GM21367 (cell line): Measurements from ENCODE around the gene PDPK1.

Experiments used
- ATAC-seq: cut with Tn5 transposase; IDR thresholded peaks from one replicate; pipeline ENCODE4 v1.9.1; 2021; ENCODE audit not compliant: unreplicated experiment

Gene PDPK1

GRCh38 chr16:2507052-2507659 lies 30.7 kb upstream of the PDPK1 start:
- ATAC-seq, result peak; percentile 54

DNA sequence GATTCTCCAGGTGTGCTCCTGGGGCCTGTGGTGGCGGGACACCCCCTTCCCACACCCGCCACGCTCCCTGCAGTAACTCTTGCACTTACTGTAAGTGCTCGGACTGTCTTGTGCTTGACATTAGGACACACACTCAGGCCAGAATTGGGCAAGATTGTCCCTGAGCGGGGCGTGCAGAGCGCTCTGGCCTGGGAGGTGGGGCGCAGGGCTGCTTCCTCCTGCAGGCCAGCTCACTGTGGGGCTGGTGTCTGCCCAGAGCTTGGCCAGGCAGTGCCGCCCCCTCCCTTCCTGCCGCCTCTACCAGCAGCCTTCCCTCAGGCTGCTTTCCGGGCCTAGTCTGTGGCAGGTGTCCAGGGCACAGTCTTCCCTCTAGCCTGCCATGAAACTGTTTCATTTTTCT lies 30.2 kb upstream of the PDPK1 start:
- ATAC-seq, result no peak

DNA sequence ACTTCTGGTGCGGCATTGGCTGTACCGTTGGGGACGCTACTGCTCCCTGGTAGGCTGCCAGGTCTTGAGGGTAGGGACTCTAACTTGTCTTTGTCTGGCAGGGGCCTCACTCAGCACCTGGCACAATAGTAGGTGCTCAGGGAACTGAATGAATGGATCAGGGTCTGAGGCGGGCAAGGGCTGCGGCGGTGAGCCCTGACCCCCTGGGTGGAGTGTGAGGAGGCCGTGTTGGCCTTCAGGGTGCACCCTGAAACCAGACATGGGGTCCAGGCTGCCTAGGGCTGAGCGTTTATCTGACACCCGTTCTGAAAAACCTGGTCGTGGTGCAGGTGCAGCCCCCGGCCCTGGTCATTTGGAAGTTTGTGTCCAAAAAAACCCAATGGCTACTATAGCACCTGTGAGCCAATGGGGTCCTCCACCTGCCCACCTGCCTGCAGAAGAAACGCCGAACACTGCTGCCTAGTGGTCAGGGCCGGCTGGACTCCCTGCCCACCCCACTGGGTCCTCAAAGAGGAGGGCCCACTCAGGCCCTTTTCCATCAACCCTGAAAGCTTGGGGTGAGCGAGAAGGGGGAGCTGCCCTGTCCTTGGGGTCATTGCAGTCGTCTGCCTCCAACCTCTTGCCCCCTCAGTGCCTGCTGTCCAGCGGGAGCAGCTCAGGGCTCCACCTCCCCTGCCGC lies 29.0 kb upstream of the PDPK1 start:
- ATAC-seq, result no peak

DNA sequence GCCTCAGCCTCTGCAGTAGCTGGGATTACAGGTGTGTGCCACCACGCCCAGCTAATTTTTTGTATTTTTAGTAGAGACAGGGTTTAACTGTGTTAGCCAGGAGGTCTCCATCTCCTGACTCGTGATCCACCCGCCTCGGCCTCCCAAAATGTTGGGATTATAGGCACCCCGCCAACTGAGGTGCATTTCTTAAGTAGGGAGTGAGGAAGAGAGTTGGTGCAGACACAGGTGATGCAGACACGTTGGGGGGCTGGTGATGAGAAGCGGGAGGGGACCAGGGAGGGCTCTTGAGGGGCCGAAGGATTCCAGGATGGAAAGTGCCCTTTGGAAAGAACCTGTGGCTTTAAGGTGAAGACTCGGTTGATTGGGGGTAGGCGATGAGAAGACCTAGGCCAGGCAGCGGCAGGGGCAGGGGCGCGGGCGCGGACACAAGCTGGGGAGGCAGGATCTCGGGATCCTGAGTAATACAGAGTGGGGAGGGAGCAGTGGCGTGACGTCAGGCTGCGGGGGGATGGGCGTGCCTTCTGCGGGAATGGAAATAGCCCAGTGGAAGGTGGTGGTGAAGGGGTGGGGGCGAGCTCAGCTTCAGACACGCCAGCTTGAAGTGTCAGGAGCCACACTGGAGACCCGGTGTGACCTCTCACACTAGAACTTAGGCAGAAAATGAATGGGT lies 26.6 kb upstream of the PDPK1 start:
- no peak for ATAC-seq

GRCh38 chr16:2511996-2512734 lies 25.7 kb upstream of the PDPK1 start:
- no peak for ATAC-seq

DNA sequence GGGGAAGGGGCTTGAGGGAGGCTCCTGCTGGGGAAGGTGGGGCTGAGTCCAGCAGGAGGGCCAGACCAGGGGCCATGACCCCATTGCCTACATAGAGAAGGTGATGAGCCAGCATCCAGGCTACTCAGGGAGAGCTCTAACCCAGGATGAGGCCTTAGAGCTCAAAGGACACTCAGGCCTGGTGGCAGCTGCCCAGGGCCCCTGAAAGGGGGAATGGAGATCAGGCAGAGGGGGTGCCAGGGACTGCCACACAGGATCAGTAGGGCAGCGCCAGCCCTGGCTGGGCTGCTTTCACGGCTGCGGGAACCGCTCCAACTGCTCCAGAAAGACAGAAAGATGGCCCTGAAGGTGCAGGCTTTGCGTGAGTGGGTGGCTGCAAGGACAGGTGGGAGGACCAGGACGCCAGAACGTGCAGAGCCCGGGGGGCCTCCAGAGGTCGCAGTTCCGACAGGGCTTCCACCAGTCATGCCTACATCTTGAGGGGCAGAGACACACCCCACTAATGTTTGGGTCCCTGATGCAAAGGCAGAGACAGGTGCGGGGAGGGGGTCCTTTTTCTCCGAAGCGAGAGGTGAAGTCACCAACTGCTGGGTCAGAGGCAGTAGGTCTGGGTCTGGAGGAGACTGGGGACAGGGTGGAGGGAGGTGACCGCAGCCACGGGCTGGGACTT lies 25.0 kb upstream of the PDPK1 start:
- ATAC-seq, result no peak

DNA sequence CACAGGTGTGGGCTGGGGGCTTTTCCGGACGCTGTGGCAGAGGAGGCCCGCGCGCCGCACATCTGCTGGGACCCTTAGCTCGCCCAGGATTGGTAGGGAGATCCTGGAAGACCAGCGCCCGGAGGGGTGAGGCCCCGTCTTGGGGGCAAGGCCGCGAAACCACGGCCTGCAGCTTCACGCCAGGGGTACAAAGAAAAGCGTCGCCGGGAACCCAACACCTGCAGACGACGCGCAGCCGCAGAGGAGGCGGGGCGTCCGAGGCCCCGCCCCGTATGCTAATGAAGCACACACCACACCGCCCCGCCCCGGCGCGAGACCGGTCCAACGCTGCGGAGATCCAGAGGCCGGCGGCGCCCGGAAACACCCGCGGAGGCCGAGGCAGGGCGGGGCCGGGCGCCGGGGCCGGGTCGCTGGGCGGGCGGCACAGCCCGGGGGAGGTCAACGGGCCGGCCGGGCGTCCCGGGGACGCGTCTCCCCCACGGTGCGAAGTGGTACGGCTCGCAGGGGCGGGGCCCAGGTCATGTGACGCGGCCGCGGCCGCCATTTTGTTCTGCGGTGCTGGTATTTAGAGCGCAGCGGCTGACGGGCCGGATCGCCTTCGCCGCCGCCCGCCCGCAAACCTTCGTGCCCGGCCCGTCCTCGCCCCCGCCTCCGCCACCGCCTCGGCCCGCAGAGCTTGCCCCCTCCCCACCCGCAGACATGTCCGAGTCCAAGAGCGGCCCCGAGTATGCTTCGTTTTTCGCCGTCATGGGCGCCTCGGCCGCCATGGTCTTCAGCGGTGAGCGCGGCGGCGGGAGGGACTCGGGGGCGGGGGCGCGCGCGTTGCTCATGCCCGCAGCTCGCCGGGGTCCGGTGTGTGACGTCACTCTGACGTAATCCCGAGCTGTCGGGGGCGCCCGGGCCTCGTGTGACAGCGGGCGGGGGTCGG lies 24.2 kb upstream of the PDPK1 start, which contains the start of gene ATP6V0C:
Gene ATP6V0C (plus strand): TSS at position 548 of the 928 bp plus-strand sequence. CDS start 152 bp downstream, at position 700.
- peak; percentile 57 for ATAC-seq

GRCh38 chr16:2514333-2515179 lies 23.3 kb upstream of the PDPK1 start:
- no peak for ATAC-seq

DNA sequence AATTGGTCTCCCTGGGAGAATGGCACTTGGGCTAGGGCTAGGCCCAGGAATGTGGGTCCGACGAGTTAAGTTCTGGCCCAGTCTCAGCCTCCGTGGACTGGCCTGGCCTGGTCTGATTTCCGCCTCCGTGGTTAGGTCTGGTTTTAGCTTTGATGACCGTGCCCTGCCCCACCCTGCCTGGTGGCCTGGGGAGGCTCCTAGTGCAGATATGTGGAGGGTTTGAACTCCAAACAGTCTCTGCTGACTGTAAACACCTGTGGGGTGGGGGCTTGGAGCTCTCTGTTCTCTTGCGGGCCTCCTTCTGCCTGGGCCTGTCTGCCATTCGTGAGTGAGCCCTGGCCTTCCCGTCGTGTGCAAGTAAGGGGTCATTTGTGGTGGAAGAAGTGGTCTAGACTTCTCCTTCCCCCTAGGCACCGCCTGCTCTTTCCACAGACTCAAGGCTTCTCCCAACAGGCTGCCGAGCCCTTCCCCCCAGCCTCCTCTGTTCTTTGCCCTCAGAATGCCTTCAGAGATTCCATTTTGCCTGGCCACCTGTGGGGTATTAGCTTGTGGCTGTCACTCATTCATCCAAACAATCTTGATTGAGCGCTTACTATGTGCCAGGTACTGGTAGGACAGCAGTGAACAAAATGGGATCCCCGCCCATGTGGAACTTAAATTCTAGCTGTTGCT lies 22.5 kb upstream of the PDPK1 start:
- ATAC-seq, result no peak

- no peak for ATAC-seq
These were observed 21.2 kb upstream of the PDPK1 start for GRCh38 chr16:2516391-2517240.

GRCh38 chr16:2517954-2518605 lies 19.7 kb upstream of the PDPK1 start:
- ATAC-seq, result no peak

DNA sequence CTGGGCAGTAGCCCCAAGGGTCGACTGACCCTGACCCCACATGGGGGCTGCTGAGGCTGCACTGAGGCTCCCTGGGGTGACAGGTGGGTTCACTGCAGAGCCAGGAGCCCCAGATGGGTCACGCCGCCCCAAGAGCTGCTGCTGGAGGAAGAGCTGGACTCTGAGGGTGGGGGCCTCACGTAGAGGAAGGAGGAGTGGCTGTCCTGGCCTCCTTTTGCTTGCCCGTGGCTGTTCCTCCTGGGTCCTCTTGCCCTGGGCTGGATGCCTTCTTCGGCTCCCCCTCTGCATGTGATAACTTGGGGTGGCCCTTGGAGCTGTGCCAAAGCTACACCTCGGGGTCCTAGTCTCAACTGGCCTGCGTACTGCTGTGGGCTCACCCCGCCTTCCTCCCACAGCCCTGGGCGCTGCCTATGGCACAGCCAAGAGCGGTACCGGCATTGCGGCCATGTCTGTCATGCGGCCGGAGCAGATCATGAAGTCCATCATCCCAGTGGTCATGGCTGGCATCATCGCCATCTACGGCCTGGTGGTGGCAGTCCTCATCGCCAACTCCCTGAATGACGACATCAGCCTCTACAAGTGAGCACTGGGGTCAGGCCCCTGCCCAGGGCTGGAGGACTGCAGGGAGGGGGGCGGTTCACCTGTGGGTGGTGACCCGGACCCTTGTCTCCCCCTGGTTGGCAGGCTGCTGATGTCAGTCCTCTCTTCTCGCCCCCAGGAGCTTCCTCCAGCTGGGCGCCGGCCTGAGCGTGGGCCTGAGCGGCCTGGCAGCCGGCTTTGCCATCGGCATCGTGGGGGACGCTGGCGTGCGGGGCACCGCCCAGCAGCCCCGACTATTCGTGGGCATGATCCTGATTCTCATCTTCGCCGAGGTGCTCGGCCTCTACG lies 18.8 kb upstream of the PDPK1 start:
- no peak for ATAC-seq

DNA sequence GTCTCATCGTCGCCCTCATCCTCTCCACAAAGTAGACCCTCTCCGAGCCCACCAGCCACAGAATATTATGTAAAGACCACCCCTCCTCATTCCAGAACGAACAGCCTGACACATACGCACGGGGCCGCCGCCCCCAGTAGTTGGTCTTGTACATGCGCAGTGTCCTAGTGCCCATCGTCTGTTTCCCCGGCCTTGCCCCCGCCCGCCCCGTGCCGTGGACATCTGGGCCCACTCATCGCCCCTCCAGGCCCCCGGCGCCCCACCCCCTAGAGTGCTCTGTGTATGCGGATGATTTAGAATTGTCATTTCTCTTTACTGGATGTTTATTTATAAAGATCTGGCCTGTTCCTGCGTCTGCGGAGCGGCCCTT lies 18.1 kb upstream of the PDPK1 start:
- no peak for ATAC-seq

GRCh38 chr16:2520097-2520783 lies 17.6 kb upstream of the PDPK1 start, which contains the start of gene AMDHD2:
Gene AMDHD2, plus strand, starts transcription at chr16:2520371. Its CDS starts 88 bp downstream, at chr16:2520459.
- no peak for ATAC-seq

DNA sequence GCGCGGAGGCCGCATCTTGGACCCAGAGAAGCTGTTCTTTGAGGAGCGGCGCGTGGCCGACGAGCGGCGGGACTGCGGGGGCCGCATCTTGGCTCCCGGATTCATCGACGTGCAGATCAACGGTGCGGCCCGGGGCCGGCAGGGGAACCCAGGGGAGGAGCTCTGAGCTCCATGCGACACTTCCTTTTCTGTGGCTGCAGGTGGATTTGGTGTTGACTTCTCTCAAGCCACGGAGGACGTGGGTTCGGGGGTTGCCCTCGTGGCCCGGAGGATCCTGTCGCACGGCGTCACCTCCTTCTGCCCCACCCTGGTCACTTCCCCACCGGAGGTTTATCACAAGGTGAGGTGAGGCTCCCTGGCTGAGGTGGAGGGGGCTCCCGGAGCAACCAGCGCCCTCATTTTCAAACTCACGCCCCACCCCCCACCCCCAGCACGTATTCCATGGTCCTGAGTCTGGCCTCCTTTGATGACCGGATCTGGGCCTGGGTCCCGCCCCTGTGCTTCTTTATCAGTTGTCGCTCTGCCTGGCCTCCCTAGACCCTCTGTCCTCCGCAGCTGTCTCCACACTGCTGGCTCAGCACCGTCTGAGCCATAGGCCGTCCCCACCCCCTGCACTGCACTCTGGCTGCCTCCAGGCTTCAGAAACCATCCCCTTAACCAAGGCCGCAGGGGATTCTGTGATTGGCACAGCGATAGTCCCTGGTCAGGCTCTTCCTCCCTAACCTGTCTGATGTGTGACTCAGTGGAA lies 16.9 kb upstream of the PDPK1 start:
- ATAC-seq, result no peak
